B cell (primary cell): ENCODE results near the gene SPA17. TPM values are rescaled to one million over a fixed set of nuclear protein-coding genes. Genes with fewer than 3 reads are reported as not detected.

Source experiments
- ATAC-seq: fragments of 200-7000 bp; cut with Tn5 transposase; one replicate; pipeline ENCODE4 v1.10.0; 2021; ENCODE audit warnings: low read depth, mild to moderate bottlenecking, moderate number of reproducible peaks, moderate library complexity
- CTCF ChIA-PET: fragments of 350-600 bp; sonication (Branson Sonifier 250); formaldehyde crosslinking; loops from one replicate; lab custom pipeline; 2021; ENCODE audit warnings: antibody characterized with exemption, inconsistent platforms; lab: Charles Lee
- POLR2A ChIA-PET: fragments of 350-600 bp; sonication (Branson Sonifier 250); formaldehyde crosslinking; loops from one replicate; lab custom pipeline; 2021; ENCODE audit warnings: antibody characterized with exemption; lab: Charles Lee
- DNase-seq: peaks from one replicate; pipeline ENCODE4 v3.0.0; 2013
- H2AFZ ChIP-seq: 2 replicates; pipeline ENCODE4 v1.6.1; 2012; ENCODE audit warnings: mild to moderate bottlenecking, low read depth, low read length; ENCODE audit not compliant: insufficient read depth, poor library complexity, severe bottlenecking
- H3K27ac ChIP-seq, 2 donors: 1 replicate in 1 of 2; 2 replicates in 1 of 2; pipeline ENCODE4 v1.5.1; 2012 to 2013; ENCODE audit warnings: low read length in 2 of 2, mild to moderate bottlenecking in 2 of 2, moderate library complexity in 1 of 2
- H3K27me3 ChIP-seq, 4 experiments: fragments of 200-600 bp in 1 of 4; sonication (generic) in 1 of 4; replicated peaks in 1 of 4; 1 replicate in 2 of 4; 2 replicates in 2 of 4; pipeline versions ENCODE4 v1.6.1 to v1.7.0; 2013 to 2016; ENCODE audit warnings: low read length in 3 of 4, mild to moderate bottlenecking in 2 of 4, mixed read lengths in 1 of 4, moderate library complexity in 1 of 4; ENCODE audit not compliant: insufficient read depth in 4 of 4, control insufficient read depth in 3 of 4; ENCODE audit errors: control extremely low read depth in 1 of 4
- H3K36me3 ChIP-seq, 2 experiments: replicated peaks in 1 of 2; 1 replicate in 1 of 2; 2 replicates in 1 of 2; pipeline versions ENCODE4 v1.6.1 to v1.7.1; 2013; ENCODE audit warnings: low read length in 1 of 2; ENCODE audit not compliant: insufficient read depth in 2 of 2, control insufficient read depth in 1 of 2; ENCODE audit errors: control extremely low read depth in 1 of 2, extremely low read depth in 1 of 2
- H3K4me1 ChIP-seq, 2 donors: fragments of 200-600 bp in 1 of 2; sonication (generic) in 1 of 2; 1 replicate in 1 of 2; 2 replicates in 1 of 2; pipeline versions ENCODE4 v1.5.1 to v1.6.1; 2013 to 2017; ENCODE audit warnings: low read length in 2 of 2; ENCODE audit not compliant: control insufficient read depth in 2 of 2, insufficient read depth in 2 of 2
- H3K4me2 ChIP-seq: replicated peaks from 2 replicates; pipeline ENCODE3; 2012; ENCODE audit warnings: mild to moderate bottlenecking, low read depth, low read length; ENCODE audit not compliant: poor library complexity, severe bottlenecking
- H3K4me3 ChIP-seq, 5 experiments: fragments of 200-600 bp in 1 of 5; sonication (generic) in 1 of 5; 1 replicate in 3 of 5; 2 replicates in 2 of 5; pipeline versions ENCODE4 v1.5.1 to v1.7.0; 2011 to 2016; ENCODE audit warnings: low read length in 4 of 5, mild to moderate bottlenecking in 4 of 5, low read depth in 2 of 5, control low read depth in 1 of 5, moderate library complexity in 1 of 5; ENCODE audit not compliant: insufficient read depth in 1 of 5; ENCODE audit errors: control extremely low read depth in 1 of 5, extremely low read depth in 1 of 5
- H3K79me2 ChIP-seq: fragments of 200-600 bp; sonication (generic); one replicate; pipeline ENCODE4 v1.6.0; 2016; ENCODE audit warnings: low read length; ENCODE audit not compliant: control insufficient read depth, insufficient read depth
- H3K9ac ChIP-seq: fragments of 200-600 bp; sonication (generic); 2 replicates; pipeline ENCODE4 v1.6.1; 2017; ENCODE audit warnings: mild to moderate bottlenecking, low read length, moderate library complexity
- H3K9me3 ChIP-seq, 3 donors: one replicate each; pipeline versions ENCODE4 v1.6.1 to v1.7.1; 2013; ENCODE audit warnings: low read length in 2 of 3; ENCODE audit not compliant: control insufficient read depth in 2 of 3, insufficient read depth in 1 of 3; ENCODE audit errors: control extremely low read depth in 1 of 3
- H4K20me1 ChIP-seq: 2 replicates; pipeline ENCODE4 v1.6.0; 2012; ENCODE audit warnings: mild to moderate bottlenecking, low read length; ENCODE audit not compliant: insufficient read depth, control insufficient read depth, poor library complexity, severe bottlenecking
- H3K27ac Mint-ChIP-seq: one replicate; pipeline ENCODE4 v1.8.0; 2021; ENCODE audit warnings: mixed read lengths
- H3K27me3 Mint-ChIP-seq: one replicate; pipeline ENCODE4 v1.8.0; 2021; ENCODE audit warnings: mixed read lengths
- H3K4me1 Mint-ChIP-seq: one replicate; pipeline ENCODE4 v1.8.0; 2021; ENCODE audit warnings: mixed read lengths
- H3K4me3 Mint-ChIP-seq: one replicate; pipeline ENCODE4 v1.8.0; 2021; ENCODE audit warnings: mixed read lengths
- H3K9me3 Mint-ChIP-seq: one replicate; pipeline ENCODE4 v1.8.0; 2022; ENCODE audit warnings: mixed read lengths; ENCODE audit not compliant: insufficient read depth
- CTCF ChIP-seq: fragments of 200-600 bp; IDR thresholded peaks from one replicate; pipeline ENCODE4 v1.8.0; 2022; ENCODE audit warnings: antibody characterized with exemption, mild to moderate bottlenecking
- EZH2 ChIP-seq: IDR thresholded peaks from 2 replicates; pipeline ENCODE4 v1.6.1; 2012; ENCODE audit warnings: borderline replicate concordance, low read depth, mild to moderate bottlenecking, moderate library complexity, low read length; ENCODE audit not compliant: insufficient read depth, poor library complexity, severe bottlenecking
- WGBS: methylation state at CpG from one replicate; pipeline ENCODE4 v1.1.5; 2013; ENCODE audit warnings: missing lambda C conversion rate; ENCODE audit not compliant: insufficient coverage; 5-methylcytosine and 5-hydroxymethylcytosine counted together
- intact Hi-C: fragments of 100-400 bp; cut with micrococcal nuclease; formaldehyde crosslinking; loops from one replicate; pipeline ENCODE4 v1.10.0; 2022
- polyA plus RNA-seq: library from polyadenylated mRNA; depleted of rRNA; stranded (reverse); fragments of >200 nt; gene quantifications from 2 replicates; pipeline ENCODE4 v1.2.3, GENCODE V29; 2012
- total RNA-seq, 2 donors: library from RNA; stranded (reverse); fragments of 120-200 nt in 1 of 2; gene quantifications; 1 replicate in 1 of 2; 2 replicates in 1 of 2; pipeline versions ENCODE4 v1.2.3 to v1.2.4, GENCODE V29; 2013 to 2022

SPA17 gene
- total and polyA plus RNA-seq, 2 donors (not counting 1 experiment from before 2014, with no cell fraction given): 0.21 to 0.76 TPM

DNA sequence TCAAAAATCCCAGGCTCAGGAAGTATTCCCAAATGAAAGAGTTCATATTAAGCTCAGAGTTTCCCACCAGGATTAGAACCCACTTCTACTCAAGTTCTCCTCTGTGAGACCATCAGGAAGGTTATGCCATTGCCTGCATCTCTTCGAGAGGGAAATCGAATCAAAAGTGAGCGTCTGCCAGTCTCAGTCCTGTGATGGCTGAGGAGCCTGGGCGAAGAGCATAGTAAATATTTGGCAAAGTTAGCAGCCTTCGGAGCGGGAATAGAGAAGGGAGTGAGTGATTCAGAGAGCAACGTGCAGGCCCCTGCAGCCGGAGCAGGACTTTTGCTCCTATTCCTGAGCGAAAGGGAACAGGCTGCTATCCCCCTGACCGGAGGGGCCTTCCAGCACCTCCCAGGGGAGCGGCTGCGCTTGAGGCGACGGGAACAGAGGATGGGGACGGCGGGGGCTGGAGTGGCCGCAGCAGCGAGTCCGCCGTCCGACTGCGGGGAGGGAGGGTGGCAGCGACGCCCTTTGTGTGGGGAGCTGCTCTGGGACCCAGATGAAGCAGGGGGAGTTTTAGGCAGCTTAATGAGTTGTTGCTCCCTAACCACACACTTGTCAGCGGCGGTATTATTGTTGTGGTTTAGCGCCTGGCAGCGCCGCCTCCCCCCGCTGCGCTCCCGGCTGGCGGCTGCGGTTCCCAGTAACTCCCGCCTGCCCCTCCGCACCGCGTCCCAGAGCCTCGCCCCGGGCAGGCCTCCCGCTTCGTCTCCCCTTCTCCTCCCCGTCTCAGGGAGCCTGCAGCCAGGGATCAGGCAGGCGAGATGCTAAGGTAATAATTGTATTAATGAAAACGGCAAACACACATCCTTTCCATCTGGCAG lies 44.3 kb downstream of the SPA17 start:
- Histone ChIP-seq H3K79me2 (no peaks in the 10 kb centered on the region), H3K36me3 (no peaks in the 10 kb centered on the region), H3K4me1 (peaks cover 22 to 33% of the 10 kb centered on the region in 2 donors), H4K20me1 (no peaks in the 10 kb centered on the region), H3K9ac (peak overlapping the region; percentile 47), H3K4me3 (peak overlapping the region in 4 of 5 experiments; percentile 9 to 48 (median 30)), H3K4me2 (peak overlapping the region; percentile 69), H3K27me3 (peaks cover 0 to 58% (median 35%) of the 10 kb centered on the region in 4 experiments), H2AFZ (peak overlapping the region; percentile 18), H3K9me3 (no peaks in the 10 kb centered on the region), H3K27ac (no peak overlapping the region)
- no peak overlapping the region for H3K27ac Mint-ChIP-seq
- intact Hi-C loops: no loop called here
- WGBS: 2% methylated on average over 34 of the region's 45 CpGs
- ChIA-PET CTCF (interaction anchor here (0.8 to 1.4 kb wide), 3 partner anchors 31 to 49 kb away, joined by 3 to 4 read pairs (median 3); no protein-coding TSS in a partner anchor), POLR2A (no interaction called here)
- ATAC-seq: no peak
- peak; percentile 33 for DNase-seq
- peak overlapping the region; percentile 82 for H3K4me3 Mint-ChIP-seq
- TF ChIP-seq EZH2 (no peak), CTCF (no peak)
- H3K27me3 Mint-ChIP-seq: peaks cover 83% of the 10 kb centered on the region
- H3K4me1 Mint-ChIP-seq: peaks cover 36% of the 10 kb centered on the region
- H3K9me3 Mint-ChIP-seq: no peaks in the 10 kb centered on the region

GRCh38 chr11:124718801-124719200 lies 45.1 kb downstream of the SPA17 start:
- H3K27me3 ChIP-seq: peaks cover 0 to 58% (median 35%) of the 10 kb centered on the region in 4 experiments
- Mint-ChIP-seq H3K27ac (no peak overlapping the region), H3K4me1 (peaks cover 42% of the 10 kb centered on the region), H3K4me3 (peak overlapping the region; percentile 9), H3K27me3 (peaks cover 85% of the 10 kb centered on the region), H3K9me3 (no peaks in the 10 kb centered on the region)
- H3K79me2 ChIP-seq: no peaks in the 10 kb centered on the region
- TF ChIP-seq EZH2: no peak
- no peak for TF ChIP-seq CTCF
- no peaks in the 10 kb centered on the region for H4K20me1 ChIP-seq
- CTCF ChIA-PET: no interaction called here
- no peak overlapping the region for H2AFZ ChIP-seq
- intact Hi-C loops: no loop called here
- no peak overlapping the region for H3K27ac ChIP-seq
- ATAC-seq (no peak), DNase-seq (no peak)
- H3K9me3 ChIP-seq: no peaks in the 10 kb centered on the region
- POLR2A ChIA-PET: no interaction called here
- no peak overlapping the region for H3K4me2 ChIP-seq
- H3K4me3 ChIP-seq: no peak overlapping the region
- 73% methylated on average over 9 of the region's 14 CpGs for WGBS
- H3K4me1 ChIP-seq: peaks cover 25 to 33% of the 10 kb centered on the region in 2 donors
- H3K36me3 ChIP-seq: no peaks in the 10 kb centered on the region
- H3K9ac ChIP-seq: no peak overlapping the region
